ENCODE results near the gene HS2ST1. TPM values are rescaled to one million over a fixed set of nuclear protein-coding genes. Genes with fewer than 3 reads are reported as not detected.
"Not testable (repeated sequence)": the region's sequence is repeated elsewhere in the genome, so short reads cannot be mapped to it uniquely, and the experiment has no call there.

Gene HS2ST1
- total RNA-seq, 1 experiment from 2014 or later = 30.1 TPM

- no peaks in the 10 kb centered on the region for H3K36me3 ChIP-seq (ENCODE audit: control insufficient read depth in 1 of 2, insufficient read depth in 2 of 2, low read length in 2 of 2)
- ChIA-PET POLR2A (no interaction called here), RAD21 (ENCODE audit: low non-redundant PET in 1 of 2, low total read pairs in 2 of 2, uncharacterized antibody in 2 of 2, unreplicated experiment in 2 of 2) (no interaction called here), CTCF (no interaction called here)
- no peak overlapping the region for H3K4me2 ChIP-seq (ENCODE audit: low read length)
- H3K27me3 ChIP-seq (ENCODE audit: insufficient read depth, low read length) = no peaks in the 10 kb centered on the region
- no peaks in the 10 kb centered on the region for H3K4me1 ChIP-seq (ENCODE audit: control insufficient read depth in 1 of 2, insufficient read depth in 2 of 2, low read length in 2 of 2)
- ATAC-seq (no peak), DNase-seq (ENCODE audit: low read depth, low spot score) (no peak)
- no peaks in the 10 kb centered on the region for H3K9me3 ChIP-seq (ENCODE audit: control insufficient read depth in 1 of 2, insufficient read depth in 1 of 2, low read depth in 1 of 2, low read length in 2 of 2)
- no TSS peak for BruUV-seq (replicated peaks)
- H3K4me3 ChIP-seq (replicated peaks in 1 of 2; ENCODE audit: low read depth in 1 of 2, low read length in 2 of 2) = no peak overlapping the region
- no peaks in the 10 kb centered on the region for H3K9me2 ChIP-seq (ENCODE audit: insufficient read depth)
- H3K27ac ChIP-seq (ENCODE audit: low read depth, low read length) = no peak overlapping the region
- TF ChIP-seq ELF1 (IDR thresholded peaks at IDR 0.05; ENCODE audit: borderline replicate concordance, low read depth) (no peak), RAD21 (IDR thresholded peaks at IDR 0.05; ENCODE audit: low read depth) (no peak), POLR2A (IDR thresholded peaks at IDR 0.05; ENCODE audit: borderline replicate concordance, extremely low read depth, insufficient read depth, insufficient read length) (no peak), EZH2 (IDR thresholded peaks at IDR 0.05) (no peak)
- H4K20me1 ChIP-seq (ENCODE audit: insufficient read depth) = no peaks in the 10 kb centered on the region
- no peaks in the 10 kb centered on the region for H3K79me2 ChIP-seq (ENCODE audit: insufficient read depth, low read length)
- no peak overlapping the region for H3K9ac ChIP-seq (ENCODE audit: low read length)
- no peak overlapping the region for H2AFZ ChIP-seq (ENCODE audit: low read depth, low read length, poor library complexity, severe bottlenecking)
- intact Hi-C loops (cut with micrococcal nuclease) = no loop called here
Observed at GRCh38 chr1:87064986-87065385, 150.6 kb downstream of the HS2ST1 start.

GRCh38 chr1:87066708-87067107 is 152.3 kb downstream of the HS2ST1 start:
- intact Hi-C loops (cut with micrococcal nuclease); CTCF ChIA-PET: not testable (repeated sequence)

DNA sequence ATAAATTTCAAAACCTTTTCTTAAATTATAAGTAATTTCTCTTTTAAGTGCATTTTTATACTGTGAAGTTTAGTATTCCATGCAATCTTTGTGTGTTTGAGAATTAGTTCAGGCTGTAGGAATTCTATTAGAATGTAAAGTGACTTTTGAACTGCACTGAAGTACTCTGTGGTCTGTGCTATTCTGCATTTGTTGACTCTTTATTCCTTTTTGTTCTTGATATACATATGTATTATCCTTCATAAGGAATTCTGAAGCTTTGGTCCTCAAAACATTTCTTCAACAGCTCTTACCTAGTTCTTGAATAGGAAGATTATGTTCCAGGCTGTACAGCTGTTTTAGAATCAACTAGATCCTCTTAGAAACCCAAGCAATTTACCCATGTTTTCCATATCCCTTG is 158.0 kb downstream of the HS2ST1 start:
- Histone ChIP-seq H3K4me2 (ENCODE audit: low read length) (no peak overlapping the region), H3K4me1 (ENCODE audit: control insufficient read depth in 1 of 2, insufficient read depth in 2 of 2, low read length in 2 of 2) (peaks cover 2 to 8% of the 10 kb centered on the region in 2 experiments; a peak in 2 of 4 replicates), H3K9me2 (ENCODE audit: insufficient read depth) (no peaks in the 10 kb centered on the region), H3K27me3 (ENCODE audit: insufficient read depth, low read length) (no peaks in the 10 kb centered on the region), H2AFZ (ENCODE audit: low read depth, low read length, poor library complexity, severe bottlenecking) (no peak overlapping the region), H3K36me3 (ENCODE audit: control insufficient read depth in 1 of 2, insufficient read depth in 2 of 2, low read length in 2 of 2) (no peaks in the 10 kb centered on the region), H3K4me3 (replicated peaks in 1 of 2; ENCODE audit: low read depth in 1 of 2, low read length in 2 of 2) (no peak overlapping the region), H3K79me2 (ENCODE audit: insufficient read depth, low read length) (no peaks in the 10 kb centered on the region), H3K27ac (ENCODE audit: low read depth, low read length) (no peak overlapping the region), H3K9me3 (ENCODE audit: control insufficient read depth in 1 of 2, insufficient read depth in 1 of 2, low read depth in 1 of 2, low read length in 2 of 2) (no peaks in the 10 kb centered on the region), H4K20me1 (ENCODE audit: insufficient read depth) (no peaks in the 10 kb centered on the region), H3K9ac (ENCODE audit: low read length) (no peak overlapping the region)
- ChIA-PET RAD21 (ENCODE audit: low non-redundant PET in 1 of 2, low total read pairs in 2 of 2, uncharacterized antibody in 2 of 2, unreplicated experiment in 2 of 2) (no interaction called here), CTCF (interaction anchor here (3.8 kb wide), 1 partner anchor 12 kb away, joined by 19 read pairs; no protein-coding TSS in a partner anchor), POLR2A (no interaction called here)
- ATAC-seq (no peak), DNase-seq (ENCODE audit: low read depth, low spot score) (no peak)
- intact Hi-C loops (cut with micrococcal nuclease) = no loop called here
- no peak for TF ChIP-seq CEBPB (IDR thresholded peaks at IDR 0.05; ENCODE audit: low read depth)
- TF ChIP-seq EZH2 (IDR thresholded peaks at IDR 0.05) = no peak
- TF ChIP-seq, protein P1, sequence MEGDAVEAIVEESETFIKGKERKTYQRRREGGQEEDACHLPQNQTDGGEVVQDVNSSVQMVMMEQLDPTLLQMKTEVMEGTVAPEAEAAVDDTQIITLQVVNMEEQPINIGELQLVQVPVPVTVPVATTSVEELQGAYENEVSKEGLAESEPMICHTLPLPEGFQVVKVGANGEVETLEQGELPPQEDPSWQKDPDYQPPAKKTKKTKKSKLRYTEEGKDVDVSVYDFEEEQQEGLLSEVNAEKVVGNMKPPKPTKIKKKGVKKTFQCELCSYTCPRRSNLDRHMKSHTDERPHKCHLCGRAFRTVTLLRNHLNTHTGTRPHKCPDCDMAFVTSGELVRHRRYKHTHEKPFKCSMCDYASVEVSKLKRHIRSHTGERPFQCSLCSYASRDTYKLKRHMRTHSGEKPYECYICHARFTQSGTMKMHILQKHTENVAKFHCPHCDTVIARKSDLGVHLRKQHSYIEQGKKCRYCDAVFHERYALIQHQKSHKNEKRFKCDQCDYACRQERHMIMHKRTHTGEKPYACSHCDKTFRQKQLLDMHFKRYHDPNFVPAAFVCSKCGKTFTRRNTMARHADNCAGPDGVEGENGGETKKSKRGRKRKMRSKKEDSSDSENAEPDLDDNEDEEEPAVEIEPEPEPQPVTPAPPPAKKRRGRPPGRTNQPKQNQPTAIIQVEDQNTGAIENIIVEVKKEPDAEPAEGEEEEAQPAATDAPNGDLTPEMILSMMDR (IDR thresholded peaks at IDR 0.05 in 2 of 3, conservative IDR thresholded peaks at IDR 0.05 in 1 of 3; ENCODE audit: borderline replicate concordance in 1 of 3, insufficient read depth in 1 of 3, low read depth in 2 of 3, low read length in 2 of 3) = no peak
- TF ChIP-seq, protein P2, sequence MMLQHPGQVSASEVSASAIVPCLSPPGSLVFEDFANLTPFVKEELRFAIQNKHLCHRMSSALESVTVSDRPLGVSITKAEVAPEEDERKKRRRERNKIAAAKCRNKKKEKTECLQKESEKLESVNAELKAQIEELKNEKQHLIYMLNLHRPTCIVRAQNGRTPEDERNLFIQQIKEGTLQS (IDR thresholded peaks at IDR 0.05) = no peak
- no TSS peak for BruUV-seq (replicated peaks)

More at GRCh38 chr1:87066708-87067107, 152.3 kb downstream of the HS2ST1 start:
- RAD21 ChIA-PET (ENCODE audit: low non-redundant PET in 1 of 2, low total read pairs in 2 of 2, uncharacterized antibody in 2 of 2, unreplicated experiment in 2 of 2); H2AFZ ChIP-seq (ENCODE audit: low read depth, low read length, poor library complexity, severe bottlenecking); BruUV-seq (replicated peaks); H3K9me2 ChIP-seq (ENCODE audit: insufficient read depth); H3K9me3 ChIP-seq (ENCODE audit: control insufficient read depth in 1 of 2, insufficient read depth in 1 of 2, low read depth in 1 of 2, low read length in 2 of 2); H3K4me2 ChIP-seq (ENCODE audit: low read length); H3K4me1 ChIP-seq (ENCODE audit: control insufficient read depth in 1 of 2, insufficient read depth in 2 of 2, low read length in 2 of 2); ATAC-seq; H3K27me3 ChIP-seq (ENCODE audit: insufficient read depth, low read length); H4K20me1 ChIP-seq (ENCODE audit: insufficient read depth); H3K27ac ChIP-seq (ENCODE audit: low read depth, low read length); DNase-seq (ENCODE audit: low read depth, low spot score); H3K36me3 ChIP-seq (ENCODE audit: control insufficient read depth in 1 of 2, insufficient read depth in 2 of 2, low read length in 2 of 2); POLR2A ChIA-PET; H3K79me2 ChIP-seq (ENCODE audit: insufficient read depth, low read length); H3K4me3 ChIP-seq (replicated peaks in 1 of 2; ENCODE audit: low read depth in 1 of 2, low read length in 2 of 2); H3K9ac ChIP-seq (ENCODE audit: low read length): not testable (repeated sequence)

All from HCT116 (cell line).